ENCODE results near the gene TYSND1.
"Not testable (repeated sequence)": the region's sequence is repeated elsewhere in the genome, so short reads cannot be mapped to it uniquely, and the experiment has no call there.

The TYSND1 gene

DNA sequence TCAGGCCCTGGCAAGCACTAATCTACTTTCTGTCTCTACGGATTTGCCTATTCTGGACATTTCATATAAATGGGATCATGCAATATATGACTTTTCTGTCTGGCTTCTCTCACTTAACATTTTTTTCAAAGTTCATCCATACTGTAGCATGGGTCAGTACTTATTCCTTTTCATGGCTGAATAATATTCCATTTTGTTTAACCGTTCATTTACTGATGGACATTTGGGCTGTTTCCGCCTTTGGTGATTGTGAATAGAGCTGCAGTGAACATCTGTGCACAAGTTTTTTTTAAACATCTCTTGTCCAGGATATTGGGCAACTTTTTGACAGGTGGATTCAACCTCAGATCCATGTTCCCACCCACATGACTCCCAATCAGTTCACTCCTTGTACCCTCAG, 44.8 kb downstream of the TYSND1 start:
- DNase-seq = no peak

DNA sequence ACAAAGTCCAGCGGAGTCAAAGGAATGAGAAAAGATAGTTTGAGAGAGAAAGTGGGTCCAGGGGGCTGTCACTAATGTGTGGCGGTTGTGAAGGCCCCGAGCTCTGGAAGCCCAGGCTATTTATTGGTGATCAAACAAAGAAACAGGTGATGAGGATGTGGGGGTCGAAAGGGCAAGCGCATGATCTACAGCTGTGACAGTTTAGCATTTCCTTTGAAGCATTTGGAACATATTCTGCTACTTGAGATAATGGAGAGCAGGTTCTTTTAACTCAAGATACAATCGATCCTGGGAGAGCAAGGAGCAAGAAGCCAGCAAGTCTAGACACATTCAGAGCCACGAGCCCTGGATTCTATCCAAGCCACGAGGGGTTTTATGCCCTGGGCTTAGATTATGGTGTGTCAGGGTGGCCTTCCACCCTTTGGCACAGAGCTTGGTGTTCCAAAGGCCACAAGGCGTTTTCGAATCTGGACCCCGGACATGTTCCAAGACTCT, 45.4 kb downstream of the TYSND1 start:
- not testable (repeated sequence) for DNase-seq

DNA sequence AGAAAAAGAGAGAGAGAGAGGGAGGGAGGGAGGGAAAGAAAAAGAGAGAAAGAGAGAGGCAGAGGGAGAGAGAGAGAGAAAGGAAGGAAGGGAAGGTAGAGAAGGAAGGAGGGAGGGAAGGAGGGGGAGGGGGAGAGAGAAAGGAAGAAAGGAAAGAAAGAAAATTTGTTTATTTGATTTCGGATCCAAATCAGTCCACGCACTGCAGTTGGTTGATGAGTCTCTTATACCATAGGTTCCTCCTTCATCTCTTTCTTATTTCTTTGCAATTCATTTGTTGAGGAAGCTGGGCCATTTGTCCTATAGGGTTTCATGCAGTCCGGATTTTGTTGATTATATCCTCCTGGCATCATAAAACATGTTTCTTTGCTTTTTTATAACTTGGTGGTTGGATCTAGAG, 48.2 kb downstream of the TYSND1 start:
- no peak for DNase-seq

- no peak for DNase-seq
Measured at GRCh38 chr10:70097459-70097858, 49.0 kb downstream of the TYSND1 start.

DNA sequence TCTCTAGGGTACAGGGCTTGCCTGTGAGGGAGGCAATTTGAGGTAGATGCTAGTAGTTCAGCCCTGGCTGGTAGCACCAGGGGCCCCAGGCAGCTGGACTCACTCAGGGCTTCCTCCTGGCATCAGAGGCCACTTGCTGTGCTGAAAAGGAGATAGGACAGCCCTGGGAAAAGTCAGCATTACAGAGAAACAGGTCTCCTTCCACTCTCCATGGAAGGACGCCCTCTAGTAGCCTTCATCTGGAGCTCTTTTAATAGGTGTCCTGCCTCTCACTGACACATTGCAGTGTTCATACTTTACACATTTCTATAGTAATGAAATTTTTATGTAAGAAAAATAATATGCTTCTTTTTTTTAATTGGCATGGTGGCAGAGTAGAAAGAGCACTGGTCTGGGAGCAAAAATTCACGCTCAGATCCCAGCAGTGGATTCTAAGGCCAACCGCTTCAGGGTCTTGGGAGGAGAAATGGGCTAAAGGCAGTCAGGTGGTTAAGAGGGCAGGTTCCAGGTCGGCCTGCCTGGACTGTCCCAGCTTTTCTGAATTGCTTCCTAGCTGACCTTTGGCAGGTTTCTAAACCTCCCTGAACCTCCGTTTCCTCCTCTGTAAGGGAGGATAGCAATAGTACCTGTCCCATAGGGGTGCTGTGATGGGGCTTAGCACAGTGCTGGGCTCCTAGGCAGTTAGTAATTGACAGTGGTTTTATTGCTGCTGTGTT, 49.6 kb downstream of the TYSND1 start:
- no peak for DNase-seq

DNA sequence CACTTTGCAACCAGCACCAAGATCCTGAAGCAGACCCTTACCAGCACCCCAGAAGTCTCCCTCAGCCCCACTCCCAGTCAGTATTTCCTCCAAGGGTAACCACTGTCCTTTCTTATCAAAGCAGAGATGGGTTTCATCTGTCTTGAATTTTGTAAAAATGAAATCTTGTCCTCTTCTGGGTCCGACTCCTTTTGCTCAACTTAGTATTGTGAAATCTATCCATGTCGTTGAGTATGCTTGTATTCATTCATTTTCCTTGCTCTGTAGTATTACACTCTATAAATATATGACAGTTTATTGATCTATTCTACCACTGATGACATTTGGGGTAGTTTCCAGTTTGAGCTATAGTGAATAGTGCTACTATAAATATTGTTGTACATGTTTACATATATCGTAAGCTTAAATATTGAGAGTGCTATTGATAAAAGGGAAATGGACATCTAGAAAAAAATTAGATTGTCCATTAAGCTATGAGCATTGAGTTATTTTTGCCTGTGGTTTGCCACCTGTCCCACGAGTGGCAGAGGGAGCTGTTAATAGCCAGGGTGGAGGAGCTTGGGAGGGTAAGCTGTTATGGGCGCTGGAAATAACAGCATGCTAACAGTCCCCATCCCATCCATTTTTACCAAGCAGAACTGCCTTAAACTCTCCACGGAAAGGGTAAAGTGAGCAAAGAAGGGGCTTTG, 50.3 kb downstream of the TYSND1 start:
- DNase-seq = no peak

- no peak for DNase-seq
Measured at GRCh38 chr10:70094250-70094649, 52.2 kb downstream of the TYSND1 start.

- DNase-seq = no peak
Measured at GRCh38 chr10:70093335-70093944, 53.1 kb downstream of the TYSND1 start.

DNA sequence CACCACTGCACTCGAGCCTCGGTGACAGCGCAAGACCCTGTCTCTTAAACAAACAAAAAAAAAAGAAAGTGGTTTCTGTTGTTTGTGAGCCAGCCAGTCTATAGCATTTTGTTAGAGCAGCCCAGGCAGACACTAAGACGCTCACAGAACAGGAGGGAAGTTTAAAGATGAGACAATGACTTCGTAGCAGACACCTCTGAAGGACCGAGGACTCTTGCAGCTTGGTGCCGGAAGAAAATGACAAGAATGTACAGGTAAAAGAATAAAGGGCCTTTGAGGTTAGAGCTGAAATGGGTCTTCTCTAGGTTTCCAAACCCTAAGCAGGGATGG, 54.1 kb downstream of the TYSND1 start:
- no peak for DNase-seq

GRCh38 chr10:70090951-70091350, 55.5 kb downstream of the TYSND1 start:
- DNase-seq = no peak

DNA sequence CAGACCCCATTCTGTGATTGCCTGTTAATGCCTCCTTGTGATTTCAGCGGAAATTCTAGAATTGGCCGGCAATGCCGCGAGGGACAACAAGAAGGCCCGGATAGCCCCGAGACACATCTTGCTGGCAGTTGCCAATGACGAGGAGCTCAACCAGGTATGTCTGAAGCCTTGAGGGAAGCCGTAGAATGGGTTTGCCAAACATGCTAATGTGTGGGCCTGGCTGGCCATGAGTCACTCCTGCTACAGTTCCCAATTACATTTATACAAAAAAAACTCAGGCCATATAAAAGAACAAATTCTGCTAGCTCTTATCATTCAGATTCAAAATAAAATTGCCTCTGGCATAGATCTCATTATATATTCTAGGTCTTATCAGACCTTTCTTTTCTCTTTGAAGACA, 56.5 kb downstream of the TYSND1 start:
- DNase-seq = no peak

GRCh38 chr10:70088308-70088698, 58.2 kb downstream of the TYSND1 start:
- no peak for DNase-seq
